T-helper 1 cell treated with Interleukin-12 subunit alpha and Interleukin-12 subunit beta and Interleukin-4 antibody, amounts not matched to agents 30 μg/mL and 1 μg/mL, for 36 hours (primary cell): ENCODE measurements around the gene BTK.

Experiments used
- H3K27ac Mint-ChIP-seq: one replicate; pipeline ENCODE4 v1.8.0; 2021; ENCODE audit warnings: mild to moderate bottlenecking, mixed read lengths
- H3K27me3 Mint-ChIP-seq: one replicate; pipeline ENCODE4 v1.8.0; 2021; ENCODE audit warnings: low read depth, mixed read lengths
- H3K36me3 Mint-ChIP-seq: one replicate; pipeline ENCODE4 v1.8.0; 2021; ENCODE audit warnings: low read depth, mixed read lengths
- H3K4me1 Mint-ChIP-seq: one replicate; pipeline ENCODE4 v1.8.0; 2021; ENCODE audit warnings: low read depth, mixed read lengths
- H3K4me3 Mint-ChIP-seq: one replicate; pipeline ENCODE4 v1.8.0; 2021; ENCODE audit warnings: mild to moderate bottlenecking, moderate library complexity, mixed read lengths
- H3K9me3 Mint-ChIP-seq: one replicate; pipeline ENCODE4 v1.8.0; 2021; ENCODE audit warnings: mixed read lengths

BTK gene

GRCh38 chrX:101385795-101386541, at the start of gene BTK:
BTK (minus strand) TSS chrX:101386191; CDS start chrX:101375284, 10,907 bp downstream.
- Mint-ChIP-seq H3K36me3 (no peaks in the 10 kb centered on the region), H3K27me3 (no peaks in the 10 kb centered on the region), H3K4me3 (no peak within 1 kb of the TSS), H3K27ac (no peak within 1 kb of the TSS), H3K4me1 (peaks cover 1% of the 10 kb centered on the region), H3K9me3 (no peaks in the 10 kb centered on the region)

GRCh38 chrX:101430457-101431078, 44.6 kb upstream of the BTK start:
- peaks cover 5% of the 10 kb centered on the region for H3K36me3 Mint-ChIP-seq
- peak overlapping the region; percentile 52 for H3K4me3 Mint-ChIP-seq
- peak overlapping the region; percentile 38 for H3K27ac Mint-ChIP-seq
- peaks cover 12% of the 10 kb centered on the region for H3K4me1 Mint-ChIP-seq
- no peaks in the 10 kb centered on the region for H3K9me3 Mint-ChIP-seq
- no peaks in the 10 kb centered on the region for H3K27me3 Mint-ChIP-seq

GRCh38 chrX:101429934-101430333, 43.9 kb upstream of the BTK start:
- peak overlapping the region; percentile 52 for H3K4me3 Mint-ChIP-seq
- peaks cover 12% of the 10 kb centered on the region for H3K4me1 Mint-ChIP-seq
- H3K36me3 Mint-ChIP-seq, result peaks cover 4% of the 10 kb centered on the region
- no peaks in the 10 kb centered on the region for H3K27me3 Mint-ChIP-seq
- H3K9me3 Mint-ChIP-seq, result no peaks in the 10 kb centered on the region
- H3K27ac Mint-ChIP-seq, result peak overlapping the region; percentile 38

- Mint-ChIP-seq H3K27me3 (no peaks in the 10 kb centered on the region), H3K9me3 (no peaks in the 10 kb centered on the region), H3K4me3 (no peak overlapping the region), H3K4me1 (peaks cover 12% of the 10 kb centered on the region), H3K36me3 (peaks cover 8% of the 10 kb centered on the region), H3K27ac (no peak overlapping the region)
These were observed 42.0 kb upstream of the BTK start for GRCh38 chrX:101427954-101428353.

- H3K27ac Mint-ChIP-seq, result no peak overlapping the region
These were observed 33.5 kb upstream of the BTK start for GRCh38 chrX:101419489-101419888.

GRCh38 chrX:101417981-101418841, 32.2 kb upstream of the BTK start:
- Mint-ChIP-seq H3K27me3 (no peaks in the 10 kb centered on the region), H3K4me3 (peak overlapping the region; percentile 88), H3K9me3 (no peaks in the 10 kb centered on the region), H3K4me1 (peaks cover 12% of the 10 kb centered on the region), H3K36me3 (peaks cover 2% of the 10 kb centered on the region), H3K27ac (peak overlapping the region; percentile 92)

More at GRCh38 chrX:101419489-101419888, 33.5 kb upstream of the BTK start:
- Mint-ChIP-seq H3K4me1 (peaks cover 12% of the 10 kb centered on the region), H3K36me3 (peaks cover 2% of the 10 kb centered on the region), H3K4me3 (peak overlapping the region; percentile 26), H3K27me3 (no peaks in the 10 kb centered on the region), H3K9me3 (no peaks in the 10 kb centered on the region)

- no peaks in the 10 kb centered on the region for H3K27me3 Mint-ChIP-seq
- peaks cover 21% of the 10 kb centered on the region for H3K4me1 Mint-ChIP-seq
- H3K36me3 Mint-ChIP-seq, result peaks cover 9% of the 10 kb centered on the region
- no peak overlapping the region for H3K4me3 Mint-ChIP-seq
- no peaks in the 10 kb centered on the region for H3K9me3 Mint-ChIP-seq
- peak overlapping the region; percentile 92 for H3K27ac Mint-ChIP-seq
These were observed 31.2 kb upstream of the BTK start for GRCh38 chrX:101417190-101417589.

- Mint-ChIP-seq H3K27me3 (no peaks in the 10 kb centered on the region), H3K4me1 (peaks cover 22% of the 10 kb centered on the region), H3K27ac (no peak overlapping the region), H3K9me3 (no peaks in the 10 kb centered on the region), H3K4me3 (no peak overlapping the region), H3K36me3 (peaks cover 14% of the 10 kb centered on the region)
These were observed 30.7 kb upstream of the BTK start for GRCh38 chrX:101416691-101417090.

- Mint-ChIP-seq H3K36me3 (peaks cover 18% of the 10 kb centered on the region), H3K27me3 (no peaks in the 10 kb centered on the region), H3K27ac (peak overlapping the region; percentile 58), H3K4me3 (no peak overlapping the region), H3K9me3 (no peaks in the 10 kb centered on the region), H3K4me1 (peaks cover 26% of the 10 kb centered on the region)
These were observed 29.5 kb upstream of the BTK start for GRCh38 chrX:101415180-101416145.

- no peak overlapping the region for H3K27ac Mint-ChIP-seq
- H3K4me1 Mint-ChIP-seq, result peaks cover 27% of the 10 kb centered on the region
- peaks cover 19% of the 10 kb centered on the region for H3K36me3 Mint-ChIP-seq
- no peaks in the 10 kb centered on the region for H3K27me3 Mint-ChIP-seq
- no peaks in the 10 kb centered on the region for H3K9me3 Mint-ChIP-seq
- H3K4me3 Mint-ChIP-seq, result no peak overlapping the region
These were observed 26.0 kb upstream of the BTK start for GRCh38 chrX:101411984-101412383.

- Mint-ChIP-seq H3K27ac (peak overlapping the region; percentile 75), H3K4me3 (peak overlapping the region; percentile 75), H3K4me1 (peaks cover 31% of the 10 kb centered on the region), H3K9me3 (no peaks in the 10 kb centered on the region), H3K27me3 (no peaks in the 10 kb centered on the region), H3K36me3 (peaks cover 19% of the 10 kb centered on the region)
These were observed 24.5 kb upstream of the BTK start for GRCh38 chrX:101410461-101410860.

GRCh38 chrX:101409043-101409442, 23.1 kb upstream of the BTK start:
- Mint-ChIP-seq H3K27ac (peak overlapping the region; percentile 67), H3K4me3 (peak overlapping the region; percentile 99), H3K36me3 (peaks cover 21% of the 10 kb centered on the region), H3K27me3 (no peaks in the 10 kb centered on the region), H3K9me3 (no peaks in the 10 kb centered on the region), H3K4me1 (peaks cover 31% of the 10 kb centered on the region)

GRCh38 chrX:101408532-101408841, 22.5 kb upstream of the BTK start:
- Mint-ChIP-seq H3K9me3 (no peaks in the 10 kb centered on the region), H3K4me3 (peak overlapping the region; percentile 99), H3K36me3 (peaks cover 22% of the 10 kb centered on the region), H3K4me1 (peaks cover 31% of the 10 kb centered on the region), H3K27ac (peak overlapping the region; percentile 98), H3K27me3 (no peaks in the 10 kb centered on the region)
